HG02642 (cell line): ENCODE measurements around the gene ANK2.
A peak's percentile ranks its signal among the peaks of the same experiment; 100 is the strongest.

ENCODE experiments used
- ATAC-seq: cut with Tn5 transposase; IDR thresholded peaks from one replicate; pipeline ENCODE4 v1.9.1; 2021; ENCODE audit warnings: mild to moderate bottlenecking; ENCODE audit not compliant: unreplicated experiment, poor library complexity

Gene ANK2

DNA sequence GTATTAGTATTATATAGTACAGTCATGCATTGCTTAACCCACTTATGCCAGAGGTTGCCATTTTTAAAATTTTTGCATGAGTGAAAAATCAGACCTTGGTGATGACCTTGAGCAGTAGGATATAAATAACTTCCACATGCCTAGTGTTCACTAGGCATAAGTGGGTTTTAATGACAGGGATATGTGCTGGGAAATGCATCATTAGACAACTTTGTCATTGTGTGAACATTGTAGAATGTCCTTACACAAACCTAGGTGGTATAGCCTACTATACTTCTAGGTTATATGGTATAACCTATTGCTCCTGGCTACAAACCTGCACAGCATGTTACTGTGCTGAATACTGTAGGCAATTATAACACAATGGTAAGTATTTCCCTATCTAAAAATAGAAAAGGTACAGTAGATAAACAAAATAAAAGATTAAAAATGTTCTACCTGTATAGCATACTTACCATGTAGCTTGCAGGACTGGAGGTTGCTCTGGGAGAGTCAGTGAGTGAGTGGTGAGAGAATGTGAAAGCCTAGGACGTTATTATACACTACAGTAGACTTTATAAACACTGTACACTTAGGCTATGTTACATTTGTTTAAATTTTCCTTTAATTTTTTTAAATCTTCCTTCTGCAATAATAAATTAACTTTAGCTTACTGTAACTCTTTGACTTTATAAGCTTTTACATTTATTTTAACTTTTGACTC lies 326.7 kb downstream of the ANK2 start:
- no peak for ATAC-seq

DNA sequence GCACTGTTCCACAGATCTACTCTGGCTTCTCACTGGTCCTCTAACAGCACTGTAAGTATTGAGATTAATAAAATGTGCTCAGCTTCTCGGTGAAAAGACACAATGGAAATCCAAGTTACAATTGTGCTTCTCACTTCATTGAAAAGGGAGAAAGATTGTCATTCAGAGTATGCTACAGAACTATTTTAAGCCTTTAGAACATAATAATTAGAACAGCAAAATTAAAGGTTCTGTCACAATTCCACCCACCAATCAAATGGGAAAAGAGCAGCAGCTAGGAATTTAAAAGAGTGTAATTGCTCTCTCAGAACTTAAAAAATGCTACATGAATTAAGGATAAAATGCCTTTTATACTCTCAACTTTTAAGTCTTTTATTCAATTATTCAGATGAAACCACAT lies 329.4 kb downstream of the ANK2 start:
- ATAC-seq = no peak

DNA sequence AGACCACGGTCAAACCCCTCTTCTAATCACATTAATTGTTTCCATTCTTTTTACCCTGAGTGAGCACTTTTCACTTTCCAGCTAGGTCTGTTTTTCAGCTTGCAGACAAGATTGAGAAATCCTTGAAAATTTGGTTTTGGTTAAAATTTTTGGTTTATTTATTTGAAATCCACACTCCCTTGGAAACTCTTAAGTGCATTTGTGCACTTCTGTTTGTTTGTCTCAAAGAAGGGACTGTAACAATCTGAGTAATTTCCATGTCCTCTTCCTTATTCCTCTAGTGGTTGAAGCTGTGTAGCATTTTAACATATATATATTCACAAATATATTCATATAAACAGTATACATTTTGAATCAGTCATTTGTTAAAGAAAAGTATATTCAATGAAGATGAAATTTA lies 333.3 kb downstream of the ANK2 start:
- no peak for ATAC-seq

DNA sequence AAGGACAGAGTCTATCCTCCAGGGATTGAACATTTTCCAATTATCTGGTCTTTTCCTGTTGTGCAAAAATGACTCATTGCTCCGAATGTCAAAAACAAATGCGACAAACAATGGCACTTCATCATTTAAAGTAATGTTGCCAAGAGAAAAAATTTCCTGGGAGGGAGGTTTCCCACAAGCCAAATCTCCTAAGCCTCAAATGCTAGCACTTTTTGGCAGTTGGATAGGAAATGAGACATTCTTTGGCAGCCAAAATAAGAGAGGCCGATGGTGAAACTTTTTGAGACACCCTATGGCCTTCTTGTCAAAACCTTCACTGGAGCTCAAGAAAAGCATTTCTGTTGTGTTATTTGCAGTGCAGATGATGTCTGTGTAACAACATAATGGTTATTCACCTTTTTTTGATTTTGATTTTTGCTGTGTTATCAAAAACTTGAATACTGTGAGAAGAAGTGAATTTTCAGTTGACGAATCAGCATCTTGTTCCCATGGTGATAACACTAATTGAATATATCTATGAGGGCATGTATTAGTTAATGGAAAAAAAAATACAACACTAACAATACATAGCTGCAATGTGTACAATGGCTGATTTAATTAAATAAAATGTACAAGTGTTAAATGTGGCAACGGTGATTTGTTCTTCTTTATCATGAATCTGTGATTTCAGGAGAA lies 333.8 kb downstream of the ANK2 start:
- no peak for ATAC-seq

DNA sequence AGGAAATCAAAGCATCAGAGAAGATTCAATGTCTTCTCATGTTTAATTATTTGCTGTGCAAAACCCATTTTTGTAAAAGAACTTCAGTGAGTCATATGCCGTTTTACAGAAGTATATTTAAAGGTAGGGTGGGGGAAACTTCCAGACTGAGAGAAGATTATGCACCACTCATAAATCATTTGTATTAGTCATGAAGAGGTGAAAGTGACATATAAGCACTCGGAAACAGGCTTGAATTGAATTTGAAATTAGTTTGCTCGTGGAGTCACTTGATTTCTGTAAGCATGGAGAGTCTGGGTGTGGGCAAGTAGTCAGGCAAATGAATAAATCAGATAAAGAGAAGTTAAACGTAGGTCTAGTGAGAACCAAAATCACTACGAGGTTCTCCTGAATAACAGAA lies 335.1 kb downstream of the ANK2 start:
- no peak for ATAC-seq

DNA sequence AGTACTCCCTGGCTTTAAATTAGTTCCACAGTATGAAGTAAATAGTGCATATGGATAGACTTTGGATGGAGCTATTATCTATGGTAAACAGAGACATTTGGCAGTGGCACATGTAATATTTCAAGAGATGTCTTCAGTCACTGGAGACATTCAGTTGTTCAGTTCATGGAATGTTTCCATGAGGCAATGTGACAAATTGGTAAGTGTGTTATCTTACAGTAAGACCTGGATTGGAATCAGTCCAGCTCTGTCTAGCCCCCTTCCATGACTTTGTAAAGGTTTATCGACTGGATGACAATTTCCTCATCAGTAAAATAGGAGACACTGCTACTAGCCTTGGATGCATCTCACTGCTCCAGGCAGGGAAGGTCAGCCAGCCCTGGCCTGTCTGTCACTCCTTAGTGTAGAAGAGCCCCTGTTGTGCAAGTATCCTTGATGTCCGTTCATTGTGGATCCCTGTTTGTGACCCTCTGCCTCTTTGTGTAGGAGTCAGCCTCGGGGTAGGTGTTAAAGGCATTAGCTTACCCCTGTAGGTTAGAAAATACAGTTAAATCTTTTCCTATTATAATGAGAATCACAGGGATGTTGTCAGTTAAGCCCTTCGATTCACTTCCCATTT lies 335.9 kb downstream of the ANK2 start:
- no peak for ATAC-seq

DNA sequence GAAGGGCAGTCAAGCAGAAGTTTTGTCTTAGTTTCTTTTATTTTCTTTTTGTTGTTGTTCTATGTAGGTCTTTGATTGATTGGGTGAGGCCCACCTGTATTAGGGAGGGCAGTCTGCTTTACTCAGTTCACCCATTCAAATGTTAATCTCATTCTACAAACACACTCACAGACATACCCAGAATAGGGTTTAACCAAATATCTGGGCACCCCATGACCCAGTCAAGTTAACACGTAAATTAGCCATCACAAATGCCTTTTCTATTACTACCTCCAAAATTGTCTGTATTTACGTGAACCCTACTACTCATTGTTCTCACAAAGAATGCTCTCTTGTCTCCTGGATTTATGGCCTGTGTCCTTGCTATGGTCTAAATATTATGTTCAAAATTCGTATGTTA lies 339.7 kb downstream of the ANK2 start:
- no peak for ATAC-seq

DNA sequence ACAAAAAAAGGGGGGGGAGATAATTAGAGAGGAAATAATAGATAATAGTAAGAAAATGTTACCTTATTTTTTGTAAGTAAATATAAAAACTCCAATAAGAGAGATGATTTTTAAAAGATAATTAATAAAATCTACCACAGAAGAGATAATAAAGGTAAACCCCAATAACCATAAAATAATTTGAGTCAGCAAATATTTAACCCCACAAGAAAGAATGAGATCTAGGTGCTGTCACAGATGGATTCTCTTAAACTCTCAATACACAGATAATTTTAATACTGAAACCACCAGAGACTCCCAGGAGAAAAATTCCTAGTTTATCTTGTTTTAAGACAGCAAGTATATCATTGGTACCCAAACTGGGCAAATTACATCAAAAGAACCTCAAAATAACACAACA lies 341.4 kb downstream of the ANK2 start:
- ATAC-seq = no peak

DNA sequence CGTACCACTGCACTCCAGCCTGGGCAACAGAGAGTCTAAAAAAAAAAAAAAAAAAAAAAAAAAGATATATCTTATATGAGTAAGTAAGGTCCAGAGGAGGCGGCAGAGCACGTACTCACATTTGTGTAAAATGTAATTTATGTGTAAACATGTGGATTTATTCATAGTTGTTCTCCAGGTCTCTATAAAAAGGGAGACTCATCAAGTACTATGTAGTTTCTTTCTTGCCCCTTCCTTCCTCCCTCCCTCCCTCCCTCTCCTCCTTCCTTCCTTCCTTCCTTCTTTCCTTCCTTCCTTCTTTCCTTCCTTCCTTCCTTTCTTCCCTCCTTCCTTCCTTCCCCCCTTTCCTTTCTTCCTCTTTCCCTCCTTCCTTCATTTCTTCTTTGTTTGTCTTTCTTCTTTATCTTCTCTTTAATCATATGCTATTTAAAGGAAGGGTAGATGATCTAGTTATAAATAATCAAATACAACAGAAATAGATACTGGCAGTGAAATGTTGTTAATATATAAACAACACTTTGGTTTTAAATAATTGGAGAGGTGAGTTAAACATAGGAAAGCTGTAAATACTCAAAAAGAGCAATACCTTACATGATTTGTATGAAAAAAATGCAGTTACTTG lies 344.8 kb downstream of the ANK2 start:
- ATAC-seq = no peak

- ATAC-seq = peak; percentile 91
These were observed 345.5 kb downstream of the ANK2 start for GRCh38 chr4:113394730-113395530.

- ATAC-seq = no peak
These were observed 347.8 kb downstream of the ANK2 start for GRCh38 chr4:113397114-113397701.

GRCh38 chr4:113398441-113399143 lies 349.1 kb downstream of the ANK2 start:
- no peak for ATAC-seq

DNA sequence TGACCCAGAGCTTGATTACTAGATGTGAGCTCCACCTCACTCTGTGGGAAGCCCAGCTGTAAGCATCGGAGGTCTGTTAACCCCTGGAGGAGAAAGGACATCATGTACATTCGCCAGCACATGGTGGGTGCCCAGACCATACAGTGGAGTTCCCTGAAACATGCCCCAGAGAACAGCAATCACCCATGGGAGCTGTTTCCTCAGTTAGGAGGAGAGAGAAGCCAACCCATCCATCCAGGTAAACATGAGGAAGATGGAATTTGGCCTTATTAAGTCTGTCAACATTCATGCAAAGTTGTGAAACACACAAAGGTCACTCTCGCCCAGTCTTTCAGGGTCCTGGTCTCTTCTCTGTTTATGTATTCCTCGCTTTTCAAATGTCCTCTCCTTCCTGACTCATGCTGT lies 354.7 kb downstream of the ANK2 start:
- no peak for ATAC-seq

GRCh38 chr4:113404841-113405240 lies 355.4 kb downstream of the ANK2 start:
- no peak for ATAC-seq

DNA sequence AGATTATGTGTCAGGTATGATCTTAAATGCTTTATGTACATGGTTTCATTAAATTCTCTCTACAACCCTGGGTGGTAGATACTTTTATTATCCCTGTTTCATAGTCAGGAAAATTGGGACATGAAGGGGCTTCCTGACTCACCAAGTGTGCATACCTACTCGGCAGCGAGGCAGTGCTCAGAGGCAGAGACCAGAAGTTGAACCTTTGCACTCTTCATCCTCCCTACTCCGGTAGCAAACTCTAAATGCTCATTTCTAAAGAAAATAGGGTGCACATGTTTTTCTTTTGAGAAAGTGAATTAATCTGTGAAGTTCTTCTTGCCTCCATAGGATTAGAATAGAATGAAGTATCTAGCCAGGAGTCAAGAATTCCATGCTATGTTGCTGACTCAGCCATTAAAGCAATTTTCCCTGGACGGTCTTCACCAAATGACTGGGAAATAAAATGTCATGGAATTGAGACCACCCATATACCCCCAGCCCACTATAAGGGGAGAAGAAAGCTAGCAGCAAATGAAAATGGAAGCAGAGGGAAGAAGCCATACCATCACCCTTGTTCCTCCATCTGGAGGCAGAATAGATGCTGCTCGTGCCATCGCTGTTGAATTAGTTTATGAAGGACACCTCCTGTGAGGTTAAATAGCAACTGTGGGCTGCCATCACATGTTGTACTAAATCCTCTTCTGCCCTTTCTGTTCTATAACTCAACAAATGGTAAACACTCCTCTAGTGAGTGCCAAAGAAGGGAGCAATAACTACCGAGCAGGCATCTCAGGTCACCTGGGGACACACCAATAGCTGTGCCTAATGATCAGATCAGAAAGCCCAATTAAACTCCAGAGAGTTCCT lies 356.6 kb downstream of the ANK2 start:
- no peak for ATAC-seq

DNA sequence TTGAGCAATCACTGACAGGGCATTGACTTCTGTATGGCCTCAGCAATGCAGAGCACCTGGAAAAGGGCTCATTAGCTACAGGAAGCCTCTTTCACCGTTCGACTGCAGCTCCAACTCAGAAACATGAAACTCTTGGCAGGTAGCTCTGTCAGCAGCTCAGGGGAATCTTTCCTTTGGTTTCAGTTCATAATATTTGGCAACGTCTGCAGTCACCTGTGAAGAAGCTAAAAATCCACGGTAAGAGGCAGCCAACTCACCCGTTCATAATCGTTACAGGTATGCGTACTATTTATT lies 357.2 kb downstream of the ANK2 start:
- no peak for ATAC-seq

DNA sequence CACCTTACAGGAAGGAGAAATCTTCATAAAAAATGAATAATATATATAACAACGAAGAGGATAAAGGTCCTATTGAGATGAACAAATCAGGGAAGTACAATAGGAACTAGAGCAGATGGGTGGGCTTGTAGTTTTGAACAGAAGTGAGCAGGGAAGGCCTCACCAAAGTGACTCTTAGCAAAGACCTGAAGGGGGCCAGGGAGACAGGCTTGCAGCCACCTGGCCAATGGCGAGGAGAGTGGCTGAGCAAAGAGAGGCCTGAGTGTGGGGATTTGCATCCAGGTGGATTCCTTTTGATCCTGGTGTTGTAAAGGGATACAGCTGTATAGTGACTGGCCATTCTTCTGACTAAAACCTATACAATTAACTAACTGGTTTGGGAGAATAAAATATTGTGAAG lies 358.0 kb downstream of the ANK2 start:
- no peak for ATAC-seq

DNA sequence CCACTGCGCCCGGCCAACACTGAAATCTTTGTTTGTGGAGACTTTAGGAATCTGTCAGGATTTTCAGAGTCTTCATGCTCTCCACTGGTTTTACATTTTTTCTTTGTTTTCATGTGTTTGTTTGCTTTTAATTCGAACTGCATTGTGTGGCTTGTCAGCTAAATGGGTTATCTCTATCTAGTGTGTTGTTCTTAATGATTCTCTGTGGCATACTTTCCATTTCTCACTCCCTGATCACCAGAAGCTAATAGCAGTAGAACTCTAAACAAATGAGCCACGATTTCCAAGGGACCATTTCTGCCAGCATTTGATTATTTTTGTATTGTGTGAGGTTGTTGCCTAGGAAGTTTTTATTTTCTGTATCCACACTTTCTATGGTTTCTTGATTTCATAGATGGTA lies 359.7 kb downstream of the ANK2 start:
- no peak for ATAC-seq

DNA sequence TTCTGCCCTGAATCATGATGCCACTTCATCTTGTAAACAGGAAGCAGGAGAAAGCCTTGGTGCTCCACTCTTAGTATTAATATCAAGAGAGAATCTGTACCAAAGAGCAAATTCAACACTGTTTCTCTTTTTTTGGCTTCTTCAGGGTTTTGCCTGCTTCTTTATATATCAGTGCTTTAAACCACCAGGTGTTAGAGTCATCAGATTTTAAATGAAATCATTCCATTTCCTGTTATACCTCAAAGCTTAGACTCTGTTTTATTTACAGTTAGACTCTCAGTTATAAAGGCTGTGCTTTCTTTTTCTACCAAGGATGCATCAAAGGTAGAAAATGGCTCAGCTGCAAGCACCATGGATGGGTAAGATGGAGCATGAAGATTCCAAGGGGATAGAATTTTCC lies 361.2 kb downstream of the ANK2 start:
- no peak for ATAC-seq
